GM12878 (cell line): ENCODE results near the gene EML3. TPM values are rescaled to one million over a fixed set of nuclear protein-coding genes. Genes with fewer than 3 reads are reported as not detected.
"Not testable (repeated sequence)": the region's sequence is repeated elsewhere in the genome, so short reads cannot be mapped to it uniquely, and the experiment has no call there.

Experiments used
- ATAC-seq: fragments of 200-7000 bp; cut with Tn5 transposase; 3 replicates; pipeline ENCODE4 v1.9.1; 2020; ENCODE audit warnings: mild to moderate bottlenecking, moderate library complexity
- BruUV-seq: library from RNA; stranded (reverse); fragments of 400-500 nt; replicated peaks from 2 replicates; lab custom pipeline; 2021; lab: Mats Ljungman, UMichigan
- CTCF ChIA-PET: fragments of 300-600 bp; sonication (Branson Sonifier 250); formaldehyde crosslinking; extraction: SDS; loops from one replicate; lab custom pipeline; 2021; ENCODE audit warnings: inconsistent platforms; lab: Yijun Ruan, JAX
- POLR2A ChIA-PET: fragments of 350-600 bp; formaldehyde crosslinking; extraction: SDS; loops from one replicate; lab custom pipeline; 2021; ENCODE audit warnings: inconsistent platforms; lab: Charles Lee
- RAD21 ChIA-PET: fragments of 300-600 bp; sonication (Branson Sonifier 250); formaldehyde crosslinking; loops from one replicate; lab custom pipeline; 2023; ENCODE audit warnings: antibody characterized with exemption; ENCODE audit not compliant: unreplicated experiment; lab: Charles Lee
- SMC1A ChIA-PET: fragments of 300-600 bp; sonication (Branson Sonifier 250); formaldehyde crosslinking; loops from one replicate; lab custom pipeline; 2023; ENCODE audit not compliant: unreplicated experiment, uncharacterized antibody; lab: Charles Lee
- DNase-seq: peaks from one replicate; pipeline ENCODE4 v3.0.0-alpha.2; 2011; ENCODE audit warnings: low read depth, low spot score
- FAIRE-seq: peaks from 3 replicates; lab custom pipeline; 2011; peaks lifted over from hg19 to GRCh38; lab: Jason Lieb, UNC
- H2AFZ ChIP-seq: 2 replicates; pipeline ENCODE4 v1.6.0; 2011; ENCODE audit warnings: low read depth, low read length, control low read depth; ENCODE audit not compliant: control insufficient read depth
- H3K27ac ChIP-seq: 2 replicates; pipeline ENCODE4 v1.5.1; 2011; ENCODE audit warnings: control low read depth; ENCODE audit not compliant: control insufficient read depth, insufficient read depth
- H3K27me3 ChIP-seq, 2 experiments: replicated peaks in 1 of 2; 2 replicates each; pipeline versions ENCODE4 v1.6.0 to v1.6.1; 2011; ENCODE audit warnings: low read length in 1 of 2; ENCODE audit not compliant: control insufficient read depth in 2 of 2, insufficient read depth in 2 of 2
- H3K36me3 ChIP-seq, 2 experiments: 2 replicates each; pipeline ENCODE4 v1.5.1; 2011; ENCODE audit warnings: low read length in 1 of 2; ENCODE audit not compliant: control insufficient read depth in 2 of 2, insufficient read depth in 2 of 2
- H3K4me1 ChIP-seq: 2 replicates; pipeline ENCODE4 v1.6.1; 2011; ENCODE audit warnings: mild to moderate bottlenecking, low read length, moderate library complexity, mixed read lengths; ENCODE audit not compliant: control insufficient read depth, insufficient read depth
- H3K4me2 ChIP-seq: 2 replicates; pipeline ENCODE4 v1.6.0; 2011; ENCODE audit warnings: control low read depth; ENCODE audit not compliant: control insufficient read depth, insufficient read depth
- H3K4me3 ChIP-seq: fragments of 200-600 bp; sonication (generic); 2 replicates; pipeline ENCODE4 v1.5.1; 2016
- H3K79me2 ChIP-seq: 2 replicates; pipeline ENCODE4 v1.6.0; 2011; ENCODE audit warnings: low read length; ENCODE audit not compliant: control insufficient read depth, insufficient read depth
- H3K9ac ChIP-seq: 2 replicates; pipeline ENCODE4 v1.8.0; 2011; ENCODE audit warnings: low read length, control low read depth, mixed read lengths; ENCODE audit not compliant: control insufficient read depth, insufficient read depth
- H3K9me3 ChIP-seq: replicated peaks from 3 replicates; pipeline ENCODE4 v1.5.1; 2011; ENCODE audit warnings: mild to moderate bottlenecking, low read length; ENCODE audit not compliant: control insufficient read depth, insufficient read depth
- H4K20me1 ChIP-seq: 2 replicates; pipeline ENCODE4 v1.6.0; 2011; ENCODE audit not compliant: control insufficient read depth, insufficient read depth
- BHLHE40 ChIP-seq, 2 experiments: fragments of 450-650 bp in 1 of 2; IDR thresholded peaks; 2 replicates each; pipeline ENCODE4 v1.6.1; 2011 to 2017; ENCODE audit warnings: low read depth in 2 of 2, borderline replicate concordance in 1 of 2, improper control_type of control experiment in 1 of 2, low read length in 1 of 2, mild to moderate bottlenecking in 1 of 2
- CHD4 ChIP-seq: fragments of 200-600 bp; sonication (generic); IDR thresholded peaks from 2 replicates; pipeline ENCODE4 v1.6.1; 2016; ENCODE audit warnings: mild to moderate bottlenecking
- ESRRA ChIP-seq: IDR thresholded peaks from 2 replicates; pipeline ENCODE4 v1.6.1; 2012; ENCODE audit warnings: mild to moderate bottlenecking, low read length, improper control_type of control experiment
- HDAC2 ChIP-seq: fragments of 200-600 bp; sonication (generic); IDR thresholded peaks from 2 replicates; pipeline ENCODE4 v1.6.1; 2017
- IRF4 ChIP-seq: IDR thresholded peaks from 2 replicates; pipeline ENCODE4 v1.6.1; 2011; ENCODE audit warnings: low read depth, low read length
- RAD21 ChIP-seq: IDR thresholded peaks from 2 replicates; pipeline ENCODE4 v1.6.1; 2011; ENCODE audit warnings: mild to moderate bottlenecking, low read depth, low read length, moderate library complexity; ENCODE audit not compliant: insufficient read depth
- RFX5 ChIP-seq: IDR thresholded peaks from 2 replicates; pipeline ENCODE4 v1.6.1; 2011; ENCODE audit warnings: low read depth, low read length, improper control_type of control experiment
- TCF12 ChIP-seq: IDR thresholded peaks from 2 replicates; pipeline ENCODE4 v1.6.1; 2011; ENCODE audit warnings: low read depth, mild to moderate bottlenecking, low read length
- ZBED1 ChIP-seq: IDR thresholded peaks from 2 replicates; pipeline ENCODE4 v1.6.1; 2016; ENCODE audit warnings: borderline replicate concordance
- WGBS: methylation state at CpG from one replicate; pipeline ENCODE4 v1.1.6; 2016; ENCODE audit warnings: low lambda C conversion rate; ENCODE audit not compliant: insufficient replicate concordance, insufficient coverage; ENCODE audit errors: missing lambda C conversion rate; 5-methylcytosine and 5-hydroxymethylcytosine counted together
- in situ Hi-C: fragments of 300-500 bp; cut with MboI; formaldehyde crosslinking; loops from 9 replicates; pipeline ENCODE4 v1.14.3; 2018; ENCODE audit warnings: mixed read lengths
- intact Hi-C: fragments of 100-400 bp; cut with micrococcal nuclease; formaldehyde crosslinking; loops from one replicate; pipeline ENCODE4 v1.14.2; 2022; ENCODE audit not compliant: unreplicated experiment
- polyA plus RNA-seq, 11 experiments: library from polyadenylated mRNA; depleted of rRNA in 4 of 11; unstranded in 6 of 11; stranded (reverse) in 5 of 11; fragments of >200 nt; fragmentation: Nextera tagmentation in 4 of 11; fragmentation: Illumina TruSeq in 1 of 11; extraction: Ambion mirVana in 4 of 11; extraction: Trizol in 1 of 11; gene quantifications; 1 replicate in 1 of 11; 2 replicates in 10 of 11; pipeline versions ENCODE4 v1.2.1 to v1.2.3, GENCODE V29; 2011 to 2016; ENCODE audit warnings: inconsistent platforms in 2 of 11, missing spikeins in 2 of 11, low read depth in 1 of 11
- total RNA-seq, 4 experiments: library from RNA; depleted of rRNA in 3 of 4; stranded (reverse); fragments of >200 nt in 3 of 4; fragmentation: Illumina TruSeq in 1 of 4; extraction: Trizol in 1 of 4; gene quantifications; 2 replicates each; pipeline versions ENCODE4 v1.2.1 to v1.2.3, GENCODE V29; 2013 to 2021
- TF ChIP-seq, protein P1 (sequence below): IDR thresholded peaks from 2 replicates; pipeline ENCODE4 v1.6.1; 2011; ENCODE audit warnings: borderline replicate concordance, low read depth, mild to moderate bottlenecking, moderate library complexity, low read length; ENCODE audit not compliant: insufficient read depth, poor library complexity, severe bottlenecking
- TF ChIP-seq, protein P2 (sequence below): IDR thresholded peaks from 2 replicates; pipeline ENCODE4 v1.6.1; 2012; ENCODE audit warnings: low read depth, low read length, improper control_type of control experiment

Gene EML3
- total and polyA plus RNA-seq, 10 of the 15 experiments (the other 5 are each of a cell fraction or from before 2014, with no cell fraction given) = 0.58 to 82.5 (median 24.8) TPM

DNA sequence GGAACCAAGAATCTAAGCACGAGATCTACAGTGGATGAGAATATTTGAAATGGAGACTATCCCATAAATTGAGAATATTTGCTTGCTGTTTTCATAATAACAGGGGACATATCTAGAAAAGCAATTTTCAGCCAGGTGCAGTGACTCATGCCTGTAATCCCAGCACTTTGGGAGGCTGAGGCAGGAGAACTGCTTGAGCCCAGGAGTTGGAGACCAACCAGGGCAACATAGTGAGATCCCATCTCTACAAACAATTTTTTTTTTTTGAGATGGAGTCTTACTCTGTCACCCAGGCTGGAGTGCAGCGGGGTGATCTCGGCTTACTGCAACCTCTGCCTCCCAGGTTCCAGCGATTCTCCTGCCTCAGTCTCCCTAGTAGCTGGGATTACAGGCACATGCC, 30.8 kb downstream of the EML3 start:
- H3K27ac ChIP-seq, H3K4me1 ChIP-seq, DNase-seq, BruUV-seq, H4K20me1 ChIP-seq, H3K4me2 ChIP-seq, H3K4me3 ChIP-seq, intact Hi-C loops, SMC1A ChIA-PET, H3K27me3 ChIP-seq, H2AFZ ChIP-seq, FAIRE-seq, H3K9me3 ChIP-seq, H3K9ac ChIP-seq, H3K79me2 ChIP-seq, in situ Hi-C loops, ATAC-seq: not testable (repeated sequence)
- CTCF ChIA-PET = interaction anchor here (1.2 kb wide), 1 partner anchor 11 kb away, joined by 3 read pairs; no protein-coding TSS in a partner anchor
- POLR2A ChIA-PET = interaction anchor here (0.6 kb wide), 2 partner anchors 20 to 159 kb away, joined by 3 to 5 read pairs; partner anchors contain the start of gene MTA2
- RAD21 ChIA-PET = interaction anchor here (1.1 kb wide), 1 partner anchor 10 kb away, joined by 3 read pairs; the partner anchor contains the start of gene TUT1
- WGBS = 90% methylated on average over 4 of the region's 4 CpGs
- peaks cover 12% of the 10 kb centered on the region in 2 experiments; a peak in 3 of 4 replicates for H3K36me3 ChIP-seq

DNA sequence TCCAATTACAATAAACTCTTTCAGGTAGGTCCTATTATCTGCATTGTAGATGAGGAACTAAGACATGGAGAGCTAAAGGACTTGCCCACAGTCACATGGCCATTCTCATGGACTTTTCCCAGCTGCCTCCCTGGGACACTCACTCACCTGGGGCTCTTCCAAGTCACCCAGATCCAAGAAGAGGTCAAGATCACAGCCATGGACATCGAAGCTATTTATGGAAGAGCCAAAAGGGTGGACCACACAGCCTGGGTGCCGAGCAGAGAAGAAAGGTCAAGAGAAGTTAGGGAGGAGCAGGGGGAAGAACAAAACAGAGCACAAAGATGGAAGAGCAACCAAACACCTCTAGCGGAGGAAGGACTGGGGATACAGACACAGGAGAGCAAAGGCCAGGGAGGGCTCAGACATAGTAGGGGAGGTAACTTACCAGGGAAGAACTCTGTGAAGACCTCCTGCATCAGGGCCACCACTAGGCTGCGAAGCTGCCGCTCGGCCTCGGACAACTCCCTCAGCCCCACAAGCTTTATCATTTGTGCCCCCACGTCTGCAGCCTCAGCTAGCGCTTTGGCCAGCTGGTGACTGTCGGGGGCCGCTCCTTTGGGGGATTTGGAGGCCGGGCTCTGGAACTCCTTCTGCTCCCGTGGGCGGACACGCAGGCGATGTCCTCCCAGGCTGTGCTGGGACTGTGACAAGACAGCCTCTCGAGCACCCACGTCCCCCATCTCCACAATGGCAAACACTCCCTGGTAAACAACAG, 31.4 kb downstream of the EML3 start:
- DNase-seq = no peak
- Histone ChIP-seq H2AFZ (no peak overlapping the region), H4K20me1 (no peaks in the 10 kb centered on the region), H3K27me3 (no peaks in the 10 kb centered on the region), H3K9me3 (no peaks in the 10 kb centered on the region), H3K4me3 (no peak overlapping the region), H3K4me2 (no peak overlapping the region), H3K27ac (no peak overlapping the region), H3K9ac (no peak overlapping the region), H3K4me1 (no peaks in the 10 kb centered on the region), H3K36me3 (peaks cover 12 to 18% of the 10 kb centered on the region in 2 experiments; a peak in 3 of 4 replicates), H3K79me2 (no peaks in the 10 kb centered on the region)
- ChIA-PET POLR2A (no interaction called here), CTCF (interaction anchor here (0.9 to 1.2 kb wide), 2 partner anchors 12 to 18 kb away, joined by 3 read pairs; no protein-coding TSS in a partner anchor), RAD21 (interaction anchor here (1.1 kb wide), 1 partner anchor 10 kb away, joined by 3 read pairs; the partner anchor contains the start of gene TUT1), SMC1A (no interaction called here)
- no TSS peak for BruUV-seq
- no peak for FAIRE-seq
- no peak for ATAC-seq
- in situ Hi-C loops (no loop called here), intact Hi-C loops (no loop called here)
- TF ChIP-seq TCF12 (no peak), ESRRA (no peak), HDAC2 (no peak), BHLHE40 (IDR thresholded peaks at IDR 0.05; ENCODE audit: borderline replicate concordance in 1 of 2, low read depth in 2 of 2, low read length in 1 of 2) (no peak), IRF4 (no peak), RAD21 (no peak), RFX5 (no peak), ZBED1 (no peak), CHD4 (no peak)
- TF ChIP-seq, protein P1, sequence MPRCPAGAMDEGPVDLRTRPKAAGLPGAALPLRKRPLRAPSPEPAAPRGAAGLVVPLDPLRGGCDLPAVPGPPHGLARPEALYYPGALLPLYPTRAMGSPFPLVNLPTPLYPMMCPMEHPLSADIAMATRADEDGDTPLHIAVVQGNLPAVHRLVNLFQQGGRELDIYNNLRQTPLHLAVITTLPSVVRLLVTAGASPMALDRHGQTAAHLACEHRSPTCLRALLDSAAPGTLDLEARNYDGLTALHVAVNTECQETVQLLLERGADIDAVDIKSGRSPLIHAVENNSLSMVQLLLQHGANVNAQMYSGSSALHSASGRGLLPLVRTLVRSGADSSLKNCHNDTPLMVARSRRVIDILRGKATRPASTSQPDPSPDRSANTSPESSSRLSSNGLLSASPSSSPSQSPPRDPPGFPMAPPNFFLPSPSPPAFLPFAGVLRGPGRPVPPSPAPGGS = no peak
- TF ChIP-seq, protein P2, sequence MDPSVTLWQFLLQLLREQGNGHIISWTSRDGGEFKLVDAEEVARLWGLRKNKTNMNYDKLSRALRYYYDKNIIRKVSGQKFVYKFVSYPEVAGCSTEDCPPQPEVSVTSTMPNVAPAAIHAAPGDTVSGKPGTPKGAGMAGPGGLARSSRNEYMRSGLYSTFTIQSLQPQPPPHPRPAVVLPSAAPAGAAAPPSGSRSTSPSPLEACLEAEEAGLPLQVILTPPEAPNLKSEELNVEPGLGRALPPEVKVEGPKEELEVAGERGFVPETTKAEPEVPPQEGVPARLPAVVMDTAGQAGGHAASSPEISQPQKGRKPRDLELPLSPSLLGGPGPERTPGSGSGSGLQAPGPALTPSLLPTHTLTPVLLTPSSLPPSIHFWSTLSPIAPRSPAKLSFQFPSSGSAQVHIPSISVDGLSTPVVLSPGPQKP = no peak
- 96% methylated on average over 18 of the region's 18 CpGs for WGBS
